Measurements from ENCODE around the gene C3AR1.
"Not testable (repeated sequence)": the region's sequence is repeated elsewhere in the genome, so short reads cannot be mapped to it uniquely, and the experiment has no call there.

Gene C3AR1

DNA sequence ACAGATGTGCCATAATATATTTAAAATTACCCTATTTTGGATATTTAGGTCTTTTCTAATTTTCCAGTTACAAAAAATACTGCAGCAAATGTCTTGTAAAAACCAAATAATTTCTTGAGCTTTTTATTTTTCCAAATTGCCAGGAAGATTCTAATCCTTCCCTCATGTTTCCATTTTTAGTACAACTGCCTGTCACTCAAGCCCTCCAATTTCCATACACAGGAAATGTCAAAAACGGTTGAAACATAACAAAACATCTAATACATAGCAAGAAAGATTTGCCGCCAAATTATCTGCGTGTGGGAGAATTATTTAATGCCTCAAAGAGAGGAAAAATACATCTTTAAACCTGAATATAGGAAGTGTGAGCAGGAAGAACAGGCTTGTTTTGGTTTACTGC, 36.0 kb downstream of the C3AR1 start:
- Mint-ChIP-seq H3K27me3 (ENCODE audit: low read depth) (no peaks in the 10 kb centered on the region), H3K4me3 (peak overlapping the region; percentile 43 to 57 (median 51)), H3K4me1 (peaks cover 29% of the 10 kb centered on the region), H3K9me3 (no peaks in the 10 kb centered on the region), H3K36me3 (ENCODE audit: low read depth) (no peaks in the 10 kb centered on the region), H3K27ac (no peak overlapping the region)
- TF ChIP-seq, protein P1, sequence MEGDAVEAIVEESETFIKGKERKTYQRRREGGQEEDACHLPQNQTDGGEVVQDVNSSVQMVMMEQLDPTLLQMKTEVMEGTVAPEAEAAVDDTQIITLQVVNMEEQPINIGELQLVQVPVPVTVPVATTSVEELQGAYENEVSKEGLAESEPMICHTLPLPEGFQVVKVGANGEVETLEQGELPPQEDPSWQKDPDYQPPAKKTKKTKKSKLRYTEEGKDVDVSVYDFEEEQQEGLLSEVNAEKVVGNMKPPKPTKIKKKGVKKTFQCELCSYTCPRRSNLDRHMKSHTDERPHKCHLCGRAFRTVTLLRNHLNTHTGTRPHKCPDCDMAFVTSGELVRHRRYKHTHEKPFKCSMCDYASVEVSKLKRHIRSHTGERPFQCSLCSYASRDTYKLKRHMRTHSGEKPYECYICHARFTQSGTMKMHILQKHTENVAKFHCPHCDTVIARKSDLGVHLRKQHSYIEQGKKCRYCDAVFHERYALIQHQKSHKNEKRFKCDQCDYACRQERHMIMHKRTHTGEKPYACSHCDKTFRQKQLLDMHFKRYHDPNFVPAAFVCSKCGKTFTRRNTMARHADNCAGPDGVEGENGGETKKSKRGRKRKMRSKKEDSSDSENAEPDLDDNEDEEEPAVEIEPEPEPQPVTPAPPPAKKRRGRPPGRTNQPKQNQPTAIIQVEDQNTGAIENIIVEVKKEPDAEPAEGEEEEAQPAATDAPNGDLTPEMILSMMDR (IDR thresholded peaks at IDR 0.05; ENCODE audit: unreplicated experiment in 3 of 3) = no peak

GRCh38 chr12:8028267-8028666, 37.9 kb downstream of the C3AR1 start:
- Mint-ChIP-seq H3K27me3 (ENCODE audit: low read depth) (no peaks in the 10 kb centered on the region), H3K9me3 (no peaks in the 10 kb centered on the region), H3K27ac (peak overlapping the region in 2 of 3 experiments; percentile 81 to 96), H3K4me1 (peaks cover 10% of the 10 kb centered on the region), H3K4me3 (peak overlapping the region; percentile 44 to 73 (median 51)), H3K36me3 (ENCODE audit: low read depth) (no peaks in the 10 kb centered on the region)
- TF ChIP-seq, protein P1 (IDR thresholded peaks at IDR 0.05; ENCODE audit: unreplicated experiment in 3 of 3) = no peak

GRCh38 chr12:8027856-8028255, 38.3 kb downstream of the C3AR1 start:
- Mint-ChIP-seq H3K27me3 (ENCODE audit: low read depth) (no peaks in the 10 kb centered on the region), H3K27ac (peak overlapping the region; percentile 81 to 99 (median 96))
- TF ChIP-seq, protein P1 (IDR thresholded peaks at IDR 0.05; ENCODE audit: unreplicated experiment in 3 of 3) = no peak

DNA sequence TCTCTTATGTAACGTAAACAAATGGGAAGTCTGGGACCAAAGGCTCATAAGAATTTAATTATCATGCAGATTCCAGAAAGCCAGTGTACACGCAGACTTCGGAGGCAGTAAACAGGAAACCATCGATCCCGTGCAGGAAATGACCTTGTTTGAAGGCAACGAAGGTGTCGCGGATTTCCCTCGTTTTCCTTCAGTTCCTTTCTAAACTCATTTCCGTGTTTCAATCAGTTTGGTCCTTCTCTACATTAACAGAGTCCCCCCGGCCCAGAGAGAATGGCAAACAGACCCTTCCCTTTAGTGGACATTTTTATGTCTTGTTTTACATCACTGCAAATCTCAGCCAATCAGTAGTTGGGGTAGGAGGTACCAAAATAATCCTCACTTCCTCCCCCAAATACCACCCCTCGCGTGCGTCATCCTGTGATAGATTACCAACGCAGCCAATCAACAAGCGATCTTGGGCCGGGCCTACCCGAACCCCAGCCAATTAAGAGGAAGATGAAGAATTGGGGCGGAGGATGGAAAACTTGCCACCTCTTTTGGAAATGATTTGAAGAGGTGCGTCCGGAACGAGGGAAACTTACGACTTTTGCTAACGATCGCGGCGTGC, 39.8 kb downstream of the C3AR1 start:
- H3K36me3 Mint-ChIP-seq (ENCODE audit: low read depth) = no peaks in the 10 kb centered on the region
- peak overlapping the region; percentile 96 to 99 (median 99) for H3K27ac Mint-ChIP-seq
- H3K27me3 Mint-ChIP-seq (ENCODE audit: low read depth) = no peaks in the 10 kb centered on the region
- TF ChIP-seq, protein P1 (IDR thresholded peaks at IDR 0.05; ENCODE audit: unreplicated experiment in 3 of 3) = no peak
- peak overlapping the region; percentile 86 to 92 (median 88) for H3K4me3 Mint-ChIP-seq
- no peaks in the 10 kb centered on the region for H3K4me1 Mint-ChIP-seq
- H3K9me3 Mint-ChIP-seq = no peaks in the 10 kb centered on the region

More at GRCh38 chr12:8027856-8028255, 38.3 kb downstream of the C3AR1 start:
- Mint-ChIP-seq H3K9me3 (no peaks in the 10 kb centered on the region), H3K4me3 (peak overlapping the region; percentile 79 to 92 (median 86)), H3K36me3 (ENCODE audit: low read depth) (no peaks in the 10 kb centered on the region), H3K4me1 (peaks cover 6% of the 10 kb centered on the region)

- TF ChIP-seq, protein P1 (IDR thresholded peaks at IDR 0.05; ENCODE audit: unreplicated experiment in 3 of 3) = no peak
- Mint-ChIP-seq H3K4me3 (peak overlapping the region; percentile 74 to 76 (median 76)), H3K9me3 (no peaks in the 10 kb centered on the region), H3K27ac (no peak overlapping the region), H3K27me3 (ENCODE audit: low read depth) (peaks cover 41% of the 10 kb centered on the region), H3K4me1 (no peaks in the 10 kb centered on the region), H3K36me3 (ENCODE audit: low read depth) (no peaks in the 10 kb centered on the region)
Measured at GRCh38 chr12:8018666-8019581, 47.2 kb downstream of the C3AR1 start.

DNA sequence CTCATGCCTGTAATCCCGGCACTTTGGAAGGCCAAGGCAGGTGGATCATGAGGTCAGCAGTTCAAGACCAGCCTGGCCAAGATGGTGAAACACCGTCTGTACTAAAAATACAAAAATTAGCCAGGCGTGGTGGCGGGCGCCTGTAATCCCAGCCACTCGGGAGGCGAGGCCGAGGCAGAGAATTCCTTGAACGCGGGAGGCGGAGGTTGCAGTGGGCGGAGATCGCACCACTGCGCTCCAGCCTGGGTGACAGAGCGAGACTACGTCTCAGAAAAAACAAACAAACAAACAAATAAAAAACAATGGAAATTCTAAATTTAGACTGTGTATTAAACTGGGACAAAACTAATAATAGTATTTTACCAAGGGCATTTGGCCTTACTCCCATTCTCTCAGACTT, 47.9 kb downstream of the C3AR1 start:
- peaks cover 41% of the 10 kb centered on the region for H3K27me3 Mint-ChIP-seq (ENCODE audit: low read depth)
- H3K9me3 Mint-ChIP-seq; H3K27ac Mint-ChIP-seq; H3K36me3 Mint-ChIP-seq (ENCODE audit: low read depth); H3K4me1 Mint-ChIP-seq: not testable (repeated sequence)
- H3K4me3 Mint-ChIP-seq = peak overlapping the region in 2 of 3 experiments; percentile 52 to 76

Data from nephron (organoid).